NT2/D1 (cell line): ENCODE results near the gene KCTD11.

Experiments used
- SUZ12 ChIP-seq: IDR thresholded peaks from 2 replicates; pipeline ENCODE4 v1.6.1; 2011; ENCODE audit not compliant: insufficient read length, insufficient read depth; ENCODE audit errors: extremely low read depth
- YY1 ChIP-seq: IDR thresholded peaks from 2 replicates; pipeline ENCODE4 v1.6.1; 2011; ENCODE audit not compliant: insufficient read length, insufficient read depth
- ZNF274 ChIP-seq: IDR thresholded peaks from 2 replicates; pipeline ENCODE4 v1.6.1; 2011; ENCODE audit warnings: mild to moderate bottlenecking, low read depth, low read length

DNA sequence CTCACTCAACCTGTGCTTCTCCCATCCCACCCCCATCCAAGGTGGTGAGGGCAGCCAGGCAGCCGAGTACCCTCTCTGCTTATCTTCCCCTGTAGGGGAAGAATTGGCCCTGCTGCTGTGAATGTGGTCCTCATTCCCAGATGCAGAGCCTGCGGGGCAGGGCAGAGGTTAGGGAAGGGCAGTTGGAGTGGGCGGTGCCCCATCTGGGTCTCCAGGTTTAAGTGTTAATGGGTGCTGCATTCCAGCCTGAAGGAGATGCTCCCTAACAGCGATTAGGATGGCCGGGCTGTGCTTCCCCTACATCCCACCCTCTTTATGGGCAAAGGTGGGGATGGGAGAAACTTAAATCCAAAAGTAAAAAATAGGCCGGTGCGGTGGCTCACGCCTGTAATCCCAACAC is 15.1 kb downstream of the KCTD11 start:
- TF ChIP-seq YY1 = no peak
- no peak for TF ChIP-seq ZNF274
- TF ChIP-seq SUZ12 = no peak
